SU-DHL-6 (cell line): ENCODE results near the gene UMODL1.

Experiments used
- CTCF ChIP-seq: fragments of 200-600 bp; sonication (generic); IDR thresholded peaks from one replicate; pipeline ENCODE4 v1.5.1; 2017; ENCODE audit warnings: antibody characterized with exemption, mild to moderate bottlenecking, low read length, moderate library complexity; ENCODE audit not compliant: insufficient read depth, poor library complexity, severe bottlenecking
- EZH2phosphoT487 ChIP-seq: fragments of 200-600 bp; sonication (generic), shearing (Covaris generic); conservative IDR thresholded peaks from 2 replicates; pipeline ENCODE4 v1.6.1; 2018; ENCODE audit warnings: mild to moderate bottlenecking, antibody characterized with exemption, low read length, moderate library complexity, mixed read lengths

- TF ChIP-seq CTCF (no peak), EZH2phosphoT487 (no peak)
Measured at GRCh38 chr21:42161956-42162681, 91.0 kb downstream of the UMODL1 start.
